CD4-positive, alpha-beta T cell treated with Interleukin-15 for 4 hours (primary cell): ENCODE measurements around the gene IL1R2.

Experiments used
- DNase-seq: peaks from one replicate; pipeline ENCODE4 v3.0.0-alpha.2; 2020; ENCODE audit warnings: low spot score

Gene IL1R2, protein sequence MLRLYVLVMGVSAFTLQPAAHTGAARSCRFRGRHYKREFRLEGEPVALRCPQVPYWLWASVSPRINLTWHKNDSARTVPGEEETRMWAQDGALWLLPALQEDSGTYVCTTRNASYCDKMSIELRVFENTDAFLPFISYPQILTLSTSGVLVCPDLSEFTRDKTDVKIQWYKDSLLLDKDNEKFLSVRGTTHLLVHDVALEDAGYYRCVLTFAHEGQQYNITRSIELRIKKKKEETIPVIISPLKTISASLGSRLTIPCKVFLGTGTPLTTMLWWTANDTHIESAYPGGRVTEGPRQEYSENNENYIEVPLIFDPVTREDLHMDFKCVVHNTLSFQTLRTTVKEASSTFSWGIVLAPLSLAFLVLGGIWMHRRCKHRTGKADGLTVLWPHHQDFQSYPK

DNA sequence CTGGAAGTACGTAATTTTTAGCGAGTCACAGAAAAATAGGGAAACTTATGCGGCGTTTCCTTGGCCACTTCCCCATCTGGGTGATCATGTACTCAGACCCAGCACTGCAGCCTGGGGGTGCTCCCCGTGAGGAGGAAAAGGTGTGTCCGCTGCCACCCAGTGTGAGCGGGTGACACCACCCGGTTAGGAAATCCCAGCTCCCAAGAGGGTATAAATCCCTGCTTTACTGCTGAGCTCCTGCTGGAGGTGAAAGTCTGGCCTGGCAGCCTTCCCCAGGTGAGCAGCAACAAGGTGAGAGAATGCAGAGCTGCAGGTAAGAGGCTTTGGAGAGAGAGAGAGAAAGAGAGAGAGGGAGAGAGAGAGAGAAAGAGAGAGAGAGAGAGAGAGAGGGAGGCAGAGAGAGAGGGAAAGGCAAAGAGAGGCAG, at the start of gene IL1R2:
Gene IL1R2 (plus strand): TSS at position 240 of the 425 bp plus-strand sequence. CDS start 16,616 bp downstream, outside the sequence.
- DNase-seq = no peak

DNA sequence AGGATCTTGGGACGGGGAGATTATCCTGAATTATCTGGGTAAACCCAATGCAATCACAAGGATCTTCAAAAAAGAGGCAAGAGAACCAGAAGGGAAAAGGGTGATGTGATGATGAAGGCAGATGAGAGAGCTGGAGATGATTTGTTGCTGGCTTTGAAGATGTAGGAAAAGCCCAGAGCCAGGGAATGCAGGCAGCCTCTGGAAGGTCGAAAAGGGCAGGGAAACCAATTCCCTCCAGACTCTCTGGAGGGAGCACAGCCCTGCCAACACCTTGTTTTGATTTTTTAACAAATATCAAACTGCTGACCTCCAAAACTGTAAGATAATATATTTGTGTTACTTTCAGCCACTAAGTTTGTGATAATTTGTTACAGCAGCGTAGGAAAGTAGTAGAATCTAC, 48.9 kb upstream of the IL1R2 start:
- no peak for DNase-seq

DNA sequence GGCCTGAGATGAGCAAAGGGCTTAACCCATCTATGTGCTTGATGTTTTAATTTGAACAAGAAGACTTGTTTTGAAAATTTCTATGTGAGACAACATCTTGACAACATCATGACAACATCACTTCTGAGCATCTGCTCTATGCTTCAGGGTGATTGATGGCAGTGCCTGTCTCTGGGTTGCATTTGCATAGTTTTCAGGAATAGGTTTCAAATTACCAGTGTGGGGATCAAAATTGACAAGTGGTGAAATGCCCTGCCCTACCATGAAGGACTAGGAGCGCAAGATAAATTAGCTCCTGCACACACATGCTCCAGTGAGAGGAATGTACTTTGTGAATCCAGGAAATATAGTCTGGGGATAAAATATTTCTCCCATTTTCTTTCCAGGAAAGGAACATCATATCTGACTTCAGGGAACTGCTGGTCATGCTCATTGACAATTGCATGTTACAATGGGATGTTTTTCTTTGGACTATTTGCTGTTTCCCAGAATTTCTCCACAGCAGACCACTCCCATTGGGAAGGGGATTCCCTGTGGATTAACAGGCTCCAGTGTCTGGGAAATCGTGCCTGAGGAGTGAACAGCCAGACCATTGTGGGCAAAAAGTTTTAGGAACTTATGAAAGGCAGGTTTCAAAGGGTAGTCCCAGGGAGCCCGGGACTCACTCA, 45.3 kb upstream of the IL1R2 start:
- no peak for DNase-seq

DNA sequence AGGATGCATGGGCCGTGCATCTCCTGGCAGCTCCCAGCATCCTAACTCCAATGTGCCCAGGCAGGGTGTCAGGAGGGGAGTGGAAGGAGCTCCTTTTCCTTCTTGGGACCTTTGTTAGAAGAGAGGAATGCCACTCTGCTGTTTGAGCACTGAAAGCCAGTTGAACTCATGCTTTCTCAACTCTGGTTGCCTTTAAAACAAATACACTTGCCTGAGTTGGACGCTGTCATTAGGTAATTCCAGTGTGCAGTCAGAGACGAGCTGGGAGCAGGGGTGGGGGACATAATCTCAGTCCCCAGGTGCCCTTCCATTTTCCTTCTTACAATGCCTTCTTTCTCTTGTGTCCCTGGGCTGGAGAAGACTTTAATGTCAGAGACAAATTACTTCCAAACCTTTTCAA, 44.4 kb upstream of the IL1R2 start:
- DNase-seq = no peak

DNA sequence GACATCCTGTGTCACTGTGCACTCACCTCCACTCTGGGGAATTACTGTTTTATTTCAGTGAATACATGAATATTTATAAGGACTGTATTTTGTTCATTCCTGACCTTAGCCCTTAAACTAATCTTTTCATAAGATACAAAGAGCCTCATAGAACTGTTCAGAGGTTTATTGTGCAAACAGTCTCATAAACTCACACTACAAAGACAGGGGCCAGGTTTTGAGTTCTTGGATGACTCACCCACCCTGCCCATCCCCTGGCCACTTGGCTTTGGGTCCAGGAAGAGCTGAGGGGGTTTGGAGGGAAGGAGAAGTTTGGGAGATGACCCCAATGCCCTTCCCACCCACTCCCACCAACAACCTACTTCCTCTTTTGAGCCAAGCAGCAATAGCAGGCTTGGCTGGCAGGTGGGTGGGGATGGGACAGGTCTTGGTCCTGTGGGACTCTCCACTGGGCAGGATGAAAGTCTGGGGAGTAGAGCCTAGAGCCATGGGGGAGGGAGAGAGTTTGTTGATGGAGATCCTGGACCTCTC, 43.1 kb upstream of the IL1R2 start:
- no peak for DNase-seq

DNA sequence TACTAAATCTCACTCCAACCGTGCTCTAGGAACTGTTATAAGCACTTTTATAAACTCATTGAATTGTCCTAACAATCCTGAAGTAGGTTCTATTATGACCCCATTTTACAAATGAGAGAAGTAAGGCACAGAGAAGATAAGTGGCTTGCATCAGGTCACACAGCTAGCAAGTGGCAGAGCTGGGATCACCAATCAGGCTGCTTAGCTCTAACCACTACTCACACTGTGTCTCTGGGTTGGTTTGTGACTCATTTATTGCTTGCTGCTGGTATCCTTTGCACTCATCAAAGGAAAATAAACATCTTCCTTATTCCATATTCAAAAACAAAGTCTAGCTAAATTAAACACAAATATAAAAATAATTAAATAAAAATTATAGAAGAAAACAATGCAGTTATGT, 42.5 kb upstream of the IL1R2 start:
- DNase-seq = no peak

DNA sequence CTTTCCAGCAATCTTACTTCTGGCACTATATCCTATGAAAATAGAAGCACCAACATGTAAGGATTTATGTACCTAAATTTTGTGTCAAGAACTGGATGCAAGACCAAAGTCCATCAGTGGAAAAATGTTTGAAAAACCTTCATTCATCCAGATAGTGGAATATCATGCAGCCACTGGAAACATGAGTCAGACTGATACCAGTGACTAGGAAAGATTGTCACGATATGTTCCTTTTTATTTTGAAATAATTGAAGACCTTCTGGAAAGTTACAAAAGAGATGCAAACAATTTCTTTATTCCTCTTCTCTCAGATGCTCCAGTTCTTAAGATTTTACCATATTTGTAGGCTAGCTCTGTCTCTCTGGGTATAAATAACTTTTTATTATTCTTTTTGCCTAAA, 40.5 kb upstream of the IL1R2 start:
- DNase-seq = no peak

DNA sequence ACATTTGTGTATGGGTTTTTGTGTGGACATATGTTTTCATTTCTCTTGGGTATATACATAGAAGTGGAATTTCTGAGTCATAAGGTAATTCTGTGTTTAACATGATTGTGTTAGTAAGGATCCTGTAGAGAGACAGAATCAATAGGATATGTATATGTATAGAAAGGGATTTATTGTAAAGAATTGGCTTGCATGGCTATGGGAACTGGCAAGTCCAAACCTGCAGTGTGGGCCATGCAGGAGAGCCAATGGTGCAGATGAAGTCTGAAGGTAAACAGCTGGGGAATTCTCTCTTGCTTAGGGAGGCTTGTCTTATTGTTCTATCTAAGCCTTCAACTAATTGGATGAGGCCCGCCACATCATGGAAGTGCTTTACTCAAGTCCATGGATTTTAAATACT, 39.2 kb upstream of the IL1R2 start:
- DNase-seq = no peak

DNA sequence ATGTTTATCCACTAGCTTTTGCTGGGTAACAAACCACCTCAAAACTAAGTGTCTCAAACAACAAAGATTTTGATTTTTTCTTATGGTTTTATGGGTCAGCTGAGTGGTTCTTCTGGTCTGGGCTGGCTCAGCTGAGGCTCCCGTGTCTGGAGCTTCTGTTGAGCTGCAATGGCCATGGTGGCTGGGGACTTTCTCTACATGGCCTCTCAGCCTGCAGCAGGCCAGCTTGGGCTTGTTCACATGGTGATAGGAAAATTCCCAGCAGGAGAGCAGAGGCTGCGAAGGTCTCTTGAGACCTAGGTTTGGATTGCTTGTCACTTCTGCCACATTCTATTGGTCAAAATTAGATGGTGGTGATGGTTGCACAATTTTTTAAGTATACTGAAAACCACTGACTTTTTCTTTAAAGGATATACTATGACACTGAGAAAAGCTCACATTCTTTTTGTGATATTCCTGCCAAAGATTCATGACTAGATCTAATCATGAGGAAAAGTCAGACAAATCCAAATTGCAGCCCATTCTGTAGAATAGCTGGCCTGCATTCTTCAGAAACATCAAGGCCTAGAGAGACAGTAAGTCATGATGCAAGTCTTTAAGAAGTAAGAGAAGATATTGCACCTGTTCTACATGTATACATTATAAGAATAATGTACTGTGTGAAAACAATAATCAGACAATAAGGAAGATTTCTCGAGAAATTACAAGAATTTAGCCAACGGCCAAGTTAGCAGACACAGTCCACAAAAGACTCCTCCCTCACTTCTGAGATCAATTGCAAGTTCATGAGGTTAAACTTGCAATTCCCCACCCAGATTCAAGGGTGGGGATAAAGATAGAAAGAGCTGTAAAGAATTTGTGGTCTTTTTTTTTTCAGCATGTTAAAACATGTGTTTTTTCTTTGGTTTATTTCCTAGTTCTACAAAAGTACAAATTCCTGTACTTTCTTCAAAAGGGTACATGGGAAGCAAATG, 35.0 kb upstream of the IL1R2 start:
- no peak for DNase-seq

DNA sequence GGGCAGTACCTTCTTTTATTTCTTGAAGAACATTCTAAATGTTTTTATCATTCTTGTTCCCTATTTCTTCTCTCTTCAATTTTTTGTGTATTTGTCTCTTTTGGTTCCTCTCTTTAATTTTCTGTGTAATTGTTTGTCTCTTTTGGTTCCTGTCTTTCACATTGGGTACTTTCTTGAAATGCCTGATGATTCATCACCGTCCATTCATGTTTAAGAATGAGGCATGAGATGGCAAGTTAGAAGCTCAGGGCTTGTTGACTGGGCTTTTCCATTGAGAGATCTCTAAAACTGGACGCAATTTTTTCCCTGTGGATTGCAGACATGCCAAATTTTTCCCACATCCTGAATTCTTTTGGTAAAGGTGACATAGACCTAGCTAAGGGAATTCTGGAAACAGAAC, 33.7 kb upstream of the IL1R2 start:
- DNase-seq = no peak

DNA sequence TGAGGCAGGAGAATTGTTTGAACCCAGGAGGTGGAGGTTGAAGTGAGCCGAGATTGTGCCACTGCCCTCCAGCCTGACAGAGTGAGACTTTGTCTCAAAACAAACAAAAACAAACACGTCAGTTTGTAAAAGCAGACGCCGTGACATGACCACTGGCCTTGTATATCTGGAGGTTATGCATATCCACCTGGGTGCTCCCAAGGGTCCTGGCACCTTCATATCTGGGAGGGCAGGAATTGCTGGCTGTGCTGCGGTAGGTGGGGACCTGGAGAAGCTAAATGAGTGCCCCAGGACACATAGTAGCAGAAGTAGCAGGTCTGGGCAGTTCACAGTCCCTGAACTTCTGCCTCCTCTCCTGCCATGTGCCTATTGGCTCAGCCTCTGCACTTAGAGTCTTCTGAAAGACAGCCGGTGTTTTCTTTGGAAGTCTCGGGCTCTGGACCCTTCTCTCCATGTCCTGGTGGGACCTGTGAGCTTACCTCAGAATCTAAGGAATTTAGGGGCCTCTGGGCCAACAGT, 30.9 kb upstream of the IL1R2 start:
- DNase-seq = no peak

DNA sequence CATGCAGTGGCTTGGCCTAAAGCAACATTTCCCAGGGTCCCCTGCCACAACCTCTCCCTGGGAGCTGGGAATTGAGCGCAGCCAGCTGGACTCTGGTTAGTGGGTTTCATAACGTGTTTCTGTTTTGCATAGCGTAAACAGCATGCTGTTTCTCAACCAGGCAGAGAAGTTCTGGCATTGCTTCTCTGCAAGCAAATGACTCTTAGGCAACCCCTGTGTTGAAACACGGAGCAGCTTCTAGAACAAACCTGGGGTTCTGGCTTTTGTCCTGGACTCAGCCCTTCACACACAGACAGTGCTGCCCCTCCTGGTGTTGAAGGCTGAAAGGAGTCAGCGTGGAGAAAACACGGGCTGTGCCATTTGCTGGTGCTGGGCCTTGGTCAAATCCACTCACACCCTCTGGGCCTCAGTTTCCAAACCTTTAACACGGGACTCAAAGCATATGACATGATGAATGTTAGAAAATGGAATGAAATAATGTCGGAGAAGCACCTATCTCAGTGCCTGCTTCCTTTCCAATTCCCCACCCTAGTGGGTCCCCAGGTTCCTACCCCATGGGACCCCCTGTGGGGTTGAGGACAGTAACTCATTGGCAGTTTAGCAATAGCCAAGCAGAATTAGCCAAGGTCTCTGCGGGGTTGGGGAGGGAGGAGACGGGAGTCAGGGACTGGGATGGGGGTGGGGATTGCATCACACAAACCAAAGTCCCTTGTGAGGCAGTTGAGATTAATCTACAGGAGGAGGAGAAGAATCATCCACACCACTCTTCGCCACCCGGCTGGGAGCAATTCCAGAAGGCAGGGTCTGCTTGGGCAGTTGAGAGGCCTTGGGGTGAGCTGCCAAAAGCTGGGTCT, 30.2 kb upstream of the IL1R2 start:
- DNase-seq = no peak

DNA sequence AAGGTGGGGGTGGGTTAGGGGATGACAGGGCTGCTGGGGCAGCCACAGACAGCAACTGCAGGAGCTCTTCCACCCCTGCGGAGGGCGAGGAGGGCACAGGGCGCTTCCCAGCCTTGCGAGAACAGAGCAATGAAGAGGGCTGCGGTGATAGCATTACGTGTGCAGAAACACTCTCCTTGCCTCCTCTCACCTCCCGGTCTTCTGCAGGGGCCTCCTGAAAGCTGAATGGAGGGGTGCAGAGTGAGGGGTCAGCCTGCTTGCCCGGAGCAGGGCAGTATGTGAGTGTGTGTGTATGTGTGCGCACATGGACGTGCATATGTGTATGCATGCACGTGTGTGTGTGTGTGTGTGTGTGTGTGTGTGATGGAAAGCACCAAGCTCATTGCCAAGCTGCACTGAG, 29.5 kb upstream of the IL1R2 start:
- DNase-seq = no peak

DNA sequence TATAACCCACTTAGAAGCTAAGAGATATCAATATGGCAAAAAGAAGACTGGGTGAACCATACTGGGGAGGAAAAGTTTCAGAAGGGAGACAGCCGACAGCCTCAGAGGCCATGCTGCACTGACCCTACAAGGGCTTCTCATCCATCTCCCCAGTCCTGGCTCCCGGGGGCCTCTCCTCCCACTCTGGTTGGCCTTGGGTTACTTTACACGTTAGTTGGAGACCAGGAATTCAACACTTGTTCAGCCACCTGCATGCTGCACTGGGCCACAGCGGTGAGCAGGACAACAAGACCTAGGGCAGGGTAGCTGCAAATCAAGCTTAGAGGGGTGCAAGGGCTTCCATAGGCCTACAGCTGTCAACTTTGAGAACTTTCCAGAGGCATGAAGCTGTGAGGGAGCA, 28.6 kb upstream of the IL1R2 start:
- no peak for DNase-seq

DNA sequence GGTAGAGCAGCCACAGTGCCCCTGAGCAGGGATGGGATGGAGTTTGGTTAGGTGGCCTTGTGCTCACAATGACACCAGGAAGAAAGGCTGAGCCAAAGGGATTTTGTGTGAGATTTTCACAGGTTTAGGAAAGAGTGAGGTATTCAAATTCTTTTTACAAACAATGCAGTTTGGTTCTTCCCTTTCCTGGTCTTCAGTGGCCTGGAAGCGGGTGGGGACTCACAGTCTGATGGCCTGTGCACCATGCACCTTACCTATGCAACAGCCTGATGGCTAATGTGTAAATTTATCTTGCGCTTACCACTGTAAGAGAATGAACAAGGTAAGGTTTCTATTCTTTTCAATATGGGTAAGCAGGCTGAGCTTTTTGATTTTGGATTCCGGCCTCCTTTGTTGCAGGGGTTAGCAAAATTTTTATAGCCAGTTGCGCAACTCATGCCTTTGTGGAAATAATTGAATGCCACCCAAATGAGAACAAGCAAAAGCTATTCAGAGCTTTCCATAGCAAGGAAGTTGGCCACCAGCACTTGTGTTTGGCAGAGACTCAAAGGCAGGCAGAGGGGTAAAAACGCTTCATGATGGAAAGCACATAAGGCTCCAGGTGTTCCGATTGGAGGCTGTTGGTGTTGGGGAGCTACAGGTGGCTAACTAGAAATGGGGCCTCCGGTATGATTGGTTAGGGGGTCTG, 23.8 kb upstream of the IL1R2 start:
- DNase-seq = no peak

DNA sequence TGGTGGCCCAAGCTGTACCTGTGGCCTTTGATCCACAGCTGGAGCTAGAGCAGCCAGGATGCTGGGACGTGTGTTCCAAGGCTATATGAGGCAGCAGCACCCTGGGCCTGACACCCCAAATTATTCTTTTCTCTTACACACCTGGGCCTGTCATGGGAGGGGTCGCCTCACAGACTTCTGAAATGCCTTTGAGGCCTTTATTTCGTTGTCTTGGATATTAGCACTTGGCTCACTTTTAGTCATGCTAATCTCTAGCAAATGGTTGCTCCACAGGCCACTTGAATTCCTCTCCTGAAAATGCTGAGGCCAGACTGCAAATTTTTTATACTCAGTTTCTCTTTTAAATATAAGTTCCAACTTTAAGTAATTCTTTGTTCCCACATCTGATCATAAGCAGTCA, 22.0 kb upstream of the IL1R2 start:
- no peak for DNase-seq

DNA sequence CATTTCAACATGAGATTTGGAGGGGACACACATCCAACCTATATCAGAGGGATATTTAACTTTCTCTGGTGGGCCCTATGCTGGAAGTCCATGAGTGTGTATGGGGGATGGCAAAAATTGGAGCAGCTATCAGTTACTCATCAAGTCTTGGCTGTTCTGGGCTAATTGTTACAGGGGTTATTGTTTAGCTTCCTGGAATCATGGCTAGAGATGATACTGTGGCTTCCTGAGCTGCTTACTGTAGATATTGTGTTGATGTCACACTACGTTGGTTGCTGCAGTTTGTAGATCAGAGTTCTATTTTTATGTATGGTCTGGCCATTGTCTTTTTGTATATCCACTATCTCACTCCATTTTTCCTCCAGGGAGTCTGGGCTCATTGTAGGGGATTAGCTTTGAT, 20.9 kb upstream of the IL1R2 start:
- DNase-seq = no peak

DNA sequence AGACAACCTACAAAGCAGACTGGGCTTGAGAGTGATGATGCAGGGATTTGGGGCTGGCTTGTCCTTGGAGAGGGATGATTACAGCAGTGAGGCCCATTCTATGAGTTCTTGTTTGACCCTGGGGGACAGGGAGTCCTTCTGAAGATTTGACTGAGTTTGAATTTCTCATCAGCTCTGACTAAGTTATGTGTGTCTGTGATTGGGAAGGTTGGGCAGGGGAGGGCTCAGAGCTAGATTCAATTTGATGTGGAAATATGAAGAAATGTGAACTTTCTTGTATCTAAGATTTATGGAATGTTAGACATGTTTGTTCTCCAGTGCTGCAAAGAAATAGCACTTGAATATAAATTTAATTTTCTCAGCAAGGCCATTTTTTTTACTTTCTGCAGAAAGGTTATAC, 19.9 kb upstream of the IL1R2 start:
- no peak for DNase-seq

DNA sequence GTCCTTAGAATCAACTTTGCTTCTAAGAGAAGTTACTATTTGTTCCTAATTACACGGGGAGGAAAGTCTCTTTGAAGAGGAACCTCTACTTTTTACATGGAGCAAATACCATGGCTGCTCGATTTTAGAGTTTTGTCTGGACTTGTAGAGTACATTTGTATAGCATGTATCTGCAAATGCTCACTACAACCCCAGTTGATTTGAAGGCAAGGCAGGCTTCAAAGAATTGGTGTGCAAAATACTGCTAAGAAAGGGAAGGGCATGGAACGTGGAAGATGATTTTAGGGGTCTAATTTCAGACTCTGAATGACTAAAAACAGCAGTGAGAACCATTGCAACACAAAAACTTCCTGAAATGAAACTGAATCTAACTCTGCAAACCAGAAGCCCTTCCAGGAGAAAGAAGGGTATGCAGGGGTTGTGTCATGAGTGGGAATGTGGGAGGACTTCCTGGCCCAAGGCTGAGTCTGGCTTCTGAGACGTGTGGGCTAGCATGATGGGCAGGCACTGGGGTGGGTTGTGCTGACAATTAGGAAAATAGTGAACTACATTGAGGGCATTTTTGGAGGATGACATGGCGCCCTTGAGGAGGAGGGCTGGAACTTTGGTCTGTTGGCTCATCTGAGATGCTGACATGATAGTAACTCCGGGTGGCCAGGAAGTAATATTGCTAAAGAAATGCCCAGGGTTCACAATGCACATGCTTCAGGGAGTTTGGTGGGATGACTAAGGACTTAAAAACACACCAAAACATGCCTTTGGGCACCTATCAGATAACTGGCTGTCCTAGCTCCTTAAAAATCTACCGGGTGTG, 18.9 kb upstream of the IL1R2 start:
- no peak for DNase-seq

DNA sequence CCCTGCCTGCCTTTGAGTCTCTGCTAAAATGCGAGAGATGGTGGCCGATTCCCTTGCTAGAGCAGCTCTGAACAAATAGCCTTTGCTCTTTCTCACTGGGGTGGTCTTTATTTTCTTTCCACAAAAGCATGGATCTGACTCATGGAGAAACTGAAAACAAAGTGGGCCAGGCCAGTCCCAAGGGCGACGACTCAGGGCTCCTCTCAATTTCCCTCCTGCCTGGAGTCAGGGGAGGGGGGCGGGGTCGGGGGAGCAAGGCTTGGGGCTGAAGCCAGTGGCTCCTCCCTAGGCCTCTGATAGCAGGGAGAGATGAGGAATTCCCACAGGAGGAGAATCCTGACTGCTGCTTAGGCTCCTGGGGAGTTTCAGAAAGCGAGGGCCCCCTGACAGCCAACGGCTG, 17.1 kb upstream of the IL1R2 start:
- DNase-seq = no peak
